CD14-positive monocyte (primary cell): ENCODE measurements around the gene ZSCAN1. TPM values are rescaled to one million over a fixed set of nuclear protein-coding genes. Genes with fewer than 3 reads are reported as not detected.

Experiments
- DNase-seq, 3 donors: peaks; one replicate each; pipeline ENCODE4 v3.0.0-alpha.2; 2011 to 2022
- H2AFZ ChIP-seq: 2 replicates; pipeline ENCODE4 v1.6.0; 2012; ENCODE audit warnings: mild to moderate bottlenecking, low read depth, low read length, inconsistent platforms; ENCODE audit not compliant: insufficient read depth, poor library complexity, severe bottlenecking
- H3K27ac ChIP-seq, 2 donors: 1 replicate in 1 of 2; 2 replicates in 1 of 2; pipeline ENCODE4 v1.5.1; 2012 to 2013; ENCODE audit warnings: low read length in 2 of 2, control low read depth in 1 of 2, inconsistent platforms in 1 of 2, low read depth in 1 of 2, mild to moderate bottlenecking in 1 of 2
- H3K27me3 ChIP-seq, 2 donors: one replicate each; pipeline versions ENCODE4 v1.6.0 to v1.6.1; 2011 to 2013; ENCODE audit warnings: low read length in 2 of 2; ENCODE audit not compliant: control insufficient read depth in 2 of 2, insufficient read depth in 2 of 2
- H3K36me3 ChIP-seq, 2 donors: replicated peaks in 1 of 2; 1 replicate in 1 of 2; 2 replicates in 1 of 2; pipeline versions ENCODE4 v1.5.1 to v1.6.1; 2012 to 2013; ENCODE audit warnings: low read length in 2 of 2, control low read depth in 1 of 2, inconsistent platforms in 1 of 2, mild to moderate bottlenecking in 1 of 2; ENCODE audit not compliant: insufficient read depth in 2 of 2, control insufficient read depth in 1 of 2
- H3K4me1 ChIP-seq, 2 donors: 1 replicate in 1 of 2; 2 replicates in 1 of 2; pipeline versions ENCODE4 v1.5.1 to v1.6.1; 2012 to 2013; ENCODE audit warnings: low read length in 2 of 2, control low read depth in 1 of 2, inconsistent platforms in 1 of 2, mild to moderate bottlenecking in 1 of 2, moderate library complexity in 1 of 2; ENCODE audit not compliant: insufficient read depth in 2 of 2, control insufficient read depth in 1 of 2
- H3K4me2 ChIP-seq: replicated peaks from 2 replicates; pipeline ENCODE3; 2012; ENCODE audit warnings: low read length, moderate library complexity, mild to moderate bottlenecking; ENCODE audit not compliant: poor library complexity, severe bottlenecking; ENCODE audit errors: extremely low read depth
- H3K4me3 ChIP-seq, 3 experiments: fragments of 200-600 bp in 1 of 3; sonication (generic) in 1 of 3; replicated peaks in 1 of 3; 1 replicate in 2 of 3; 2 replicates in 1 of 3; pipeline ENCODE4 v1.5.1; 2011 to 2013; ENCODE audit warnings: low read length in 3 of 3, mild to moderate bottlenecking in 3 of 3, control low read depth in 2 of 3, low read depth in 2 of 3, inconsistent platforms in 1 of 3, moderate library complexity in 1 of 3
- H3K79me2 ChIP-seq: 2 replicates; pipeline ENCODE4 v1.6.0; 2012; ENCODE audit warnings: mild to moderate bottlenecking, control low read depth, inconsistent platforms, low read length, moderate library complexity; ENCODE audit not compliant: insufficient read depth
- H3K9ac ChIP-seq: 2 replicates; pipeline ENCODE4 v1.6.0; 2017; ENCODE audit warnings: low read length, mild to moderate bottlenecking; ENCODE audit not compliant: insufficient read depth, poor library complexity, severe bottlenecking
- H3K9me3 ChIP-seq, 2 donors: replicated peaks in 1 of 2; 1 replicate in 1 of 2; 2 replicates in 1 of 2; pipeline versions ENCODE4 v1.5.1 to v1.6.1; 2012 to 2013; ENCODE audit warnings: low read length in 2 of 2, control low read depth in 1 of 2; ENCODE audit not compliant: control insufficient read depth in 1 of 2, insufficient read depth in 1 of 2
- H4K20me1 ChIP-seq: 2 replicates; pipeline ENCODE4 v1.6.0; 2012; ENCODE audit warnings: mild to moderate bottlenecking, low read length, control low read depth, moderate library complexity; ENCODE audit not compliant: insufficient read depth
- H3K27ac Mint-ChIP-seq, 7 donors: one replicate each; pipeline ENCODE4 v1.8.0; 2020; ENCODE audit warnings: mild to moderate bottlenecking in 7 of 7, mixed read lengths in 7 of 7, moderate library complexity in 6 of 7, inconsistent platforms in 2 of 7
- H3K27me3 Mint-ChIP-seq, 3 donors: one replicate each; pipeline ENCODE4 v1.8.0; 2021 to 2022; ENCODE audit warnings: low read depth in 3 of 3, mild to moderate bottlenecking in 3 of 3, mixed read lengths in 3 of 3, moderate library complexity in 3 of 3, inconsistent platforms in 1 of 3
- H3K36me3 Mint-ChIP-seq, 2 donors: one replicate each; pipeline ENCODE4 v1.8.0; 2020; ENCODE audit warnings: mixed read lengths in 2 of 2, inconsistent platforms in 1 of 2, mild to moderate bottlenecking in 1 of 2
- H3K4me1 Mint-ChIP-seq: one replicate; pipeline ENCODE4 v1.8.0; 2020; ENCODE audit warnings: mild to moderate bottlenecking, mixed read lengths
- H3K4me3 Mint-ChIP-seq, 2 donors: one replicate each; pipeline ENCODE4 v1.8.0; 2020; ENCODE audit warnings: mild to moderate bottlenecking in 2 of 2, mixed read lengths in 2 of 2, moderate library complexity in 1 of 2
- H3K9me3 Mint-ChIP-seq, 7 donors: one replicate each; pipeline ENCODE4 v1.8.0; 2020 to 2022; ENCODE audit warnings: mixed read lengths in 7 of 7, mild to moderate bottlenecking in 6 of 7, moderate library complexity in 6 of 7, inconsistent platforms in 2 of 7
- WGBS: methylation state at CpG from one replicate; pipeline ENCODE4 v1.1.5; 2013; ENCODE audit warnings: missing lambda C conversion rate; ENCODE audit not compliant: insufficient coverage; 5-methylcytosine and 5-hydroxymethylcytosine counted together
- intact Hi-C, 2 donors: fragments of 100-400 bp; cut with micrococcal nuclease; formaldehyde crosslinking; loops; one replicate each; pipeline versions ENCODE4 v1.15.0 to v1.15.1; 2023
- polyA plus RNA-seq, 3 donors: library from polyadenylated mRNA; depleted of rRNA in 1 of 3; unstranded in 2 of 3; stranded (reverse) in 1 of 3; fragments of 300-500 nt in 2 of 3; fragments of >200 nt in 1 of 3; fragmentation: Illumina TruSeq in 2 of 3; gene quantifications; 1 replicate in 2 of 3; 2 replicates in 1 of 3; pipeline ENCODE4 v1.2.3, GENCODE V29; 2012 to 2021
- TF ChIP-seq, protein P1 (sequence below): fragments of 200-600 bp; IDR thresholded peaks from one replicate; pipeline ENCODE4 v1.8.0; 2022; ENCODE audit warnings: antibody characterized with exemption, mild to moderate bottlenecking

ZSCAN1 gene
- polyA plus RNA-seq, 3 donors, result not detected

GRCh38 chr19:58093071-58093470 lies 59.2 kb downstream of the ZSCAN1 start:
- Mint-ChIP-seq H3K4me3 (no peak overlapping the region), H3K36me3 (peaks cover 0 to 4% of the 10 kb centered on the region in 2 donors), H3K27ac (no peak overlapping the region), H3K4me1 (peaks cover 4% of the 10 kb centered on the region), H3K9me3 (peaks cover 60 to 97% (median 89%) of the 10 kb centered on the region in 7 donors), H3K27me3 (peaks cover 0 to 3% (median 0%) of the 10 kb centered on the region in 3 donors)
- Histone ChIP-seq H3K9me3 (peaks cover 77 to 96% of the 10 kb centered on the region in 2 donors), H3K36me3 (no peaks in the 10 kb centered on the region), H3K27ac (no peak overlapping the region), H3K4me1 (peaks cover 5 to 7% of the 10 kb centered on the region in 2 donors), H3K9ac (no peak overlapping the region), H4K20me1 (no peaks in the 10 kb centered on the region), H2AFZ (no peak overlapping the region), H3K27me3 (no peaks in the 10 kb centered on the region), H3K4me2 (no peak overlapping the region), H3K4me3 (no peak overlapping the region), H3K79me2 (no peaks in the 10 kb centered on the region)
- intact Hi-C loops, result no loop called here
- 100% methylated on average over 2 of the region's 7 CpGs for WGBS
- DNase-seq, result no peak
- TF ChIP-seq, protein P1, sequence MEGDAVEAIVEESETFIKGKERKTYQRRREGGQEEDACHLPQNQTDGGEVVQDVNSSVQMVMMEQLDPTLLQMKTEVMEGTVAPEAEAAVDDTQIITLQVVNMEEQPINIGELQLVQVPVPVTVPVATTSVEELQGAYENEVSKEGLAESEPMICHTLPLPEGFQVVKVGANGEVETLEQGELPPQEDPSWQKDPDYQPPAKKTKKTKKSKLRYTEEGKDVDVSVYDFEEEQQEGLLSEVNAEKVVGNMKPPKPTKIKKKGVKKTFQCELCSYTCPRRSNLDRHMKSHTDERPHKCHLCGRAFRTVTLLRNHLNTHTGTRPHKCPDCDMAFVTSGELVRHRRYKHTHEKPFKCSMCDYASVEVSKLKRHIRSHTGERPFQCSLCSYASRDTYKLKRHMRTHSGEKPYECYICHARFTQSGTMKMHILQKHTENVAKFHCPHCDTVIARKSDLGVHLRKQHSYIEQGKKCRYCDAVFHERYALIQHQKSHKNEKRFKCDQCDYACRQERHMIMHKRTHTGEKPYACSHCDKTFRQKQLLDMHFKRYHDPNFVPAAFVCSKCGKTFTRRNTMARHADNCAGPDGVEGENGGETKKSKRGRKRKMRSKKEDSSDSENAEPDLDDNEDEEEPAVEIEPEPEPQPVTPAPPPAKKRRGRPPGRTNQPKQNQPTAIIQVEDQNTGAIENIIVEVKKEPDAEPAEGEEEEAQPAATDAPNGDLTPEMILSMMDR, result no peak

DNA sequence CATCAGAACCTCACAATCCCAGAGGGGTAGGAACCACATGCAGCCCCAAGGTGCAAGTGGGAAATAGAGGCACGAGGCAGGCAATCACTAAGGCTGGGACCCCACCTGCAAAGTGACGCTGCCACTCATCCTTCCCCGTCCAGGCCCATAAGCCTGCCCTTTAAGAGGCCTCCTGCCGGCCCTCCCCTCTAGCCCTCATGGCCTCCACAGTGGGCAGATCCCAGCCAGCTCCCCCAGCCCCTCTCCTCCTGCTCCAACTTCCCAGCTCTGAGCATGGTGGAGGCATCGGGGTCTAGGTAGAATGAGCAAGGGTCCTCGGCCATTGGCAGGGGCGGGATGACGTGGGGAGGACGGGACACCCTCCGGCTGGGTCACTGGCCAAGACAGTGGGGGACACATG lies 61.5 kb downstream of the ZSCAN1 start:
- peaks cover 0 to 4% of the 10 kb centered on the region in 2 donors for H3K36me3 Mint-ChIP-seq
- H3K9me3 Mint-ChIP-seq, result peaks cover 53 to 97% (median 91%) of the 10 kb centered on the region in 7 donors
- Histone ChIP-seq H3K4me3 (peak overlapping the region in 1 of 3 experiments; percentile 3), H3K27ac (no peak overlapping the region), H3K27me3 (no peaks in the 10 kb centered on the region), H3K79me2 (no peaks in the 10 kb centered on the region), H3K9me3 (peaks cover 83 to 92% of the 10 kb centered on the region in 2 donors), H3K36me3 (no peaks in the 10 kb centered on the region), H4K20me1 (no peaks in the 10 kb centered on the region), H2AFZ (no peak overlapping the region), H3K9ac (no peak overlapping the region), H3K4me2 (no peak overlapping the region), H3K4me1 (peaks cover 12 to 14% of the 10 kb centered on the region in 2 donors)
- no peak for DNase-seq
- 91% methylated on average over 7 of the region's 10 CpGs for WGBS
- H3K27me3 Mint-ChIP-seq, result peaks cover 0 to 7% (median 0%) of the 10 kb centered on the region in 3 donors
- intact Hi-C loops, result no loop called here
- TF ChIP-seq, protein P1, result no peak
- H3K4me1 Mint-ChIP-seq, result peaks cover 10% of the 10 kb centered on the region
- no peak overlapping the region for H3K4me3 Mint-ChIP-seq
- no peak overlapping the region for H3K27ac Mint-ChIP-seq
